Right atrium auricular region (tissue), 2 donors: ENCODE measurements around the gene TMEM52. TPM values are rescaled to one million over a fixed set of nuclear protein-coding genes. Genes with fewer than 3 reads are reported as not detected.
A peak's percentile ranks its signal among the peaks of the same experiment; 100 is the strongest.

ENCODE experiments used
- DNase-seq: peaks from one replicate; pipeline ENCODE4 v3.0.0-alpha.2; 2019; ENCODE audit warnings: low spot score
- H3K27ac ChIP-seq, 2 donors: fragments of 200-600 bp; sonication (generic); 1 replicate in 1 of 2; 2 replicates in 1 of 2; pipeline ENCODE4 v1.5.1; 2016 to 2019
- H3K27me3 ChIP-seq, 2 donors: fragments of 200-600 bp; sonication (generic); one replicate each; pipeline versions ENCODE4 v1.5.1 to v1.6.0; 2017 to 2019
- H3K36me3 ChIP-seq: fragments of 200-600 bp; sonication (generic); one replicate; pipeline ENCODE4 v1.5.1; 2016
- H3K4me1 ChIP-seq, 2 donors: fragments of 200-600 bp; sonication (generic); one replicate each; pipeline versions ENCODE4 v1.5.1 to v1.6.0; 2017 to 2019
- H3K4me3 ChIP-seq, 2 donors: fragments of 200-600 bp; sonication (generic); 1 replicate in 1 of 2; 2 replicates in 1 of 2; pipeline ENCODE4 v1.5.1; 2017 to 2019; ENCODE audit warnings: mild to moderate bottlenecking in 1 of 2, moderate library complexity in 1 of 2
- H3K9me3 ChIP-seq, 2 donors: fragments of 200-600 bp; sonication (generic); one replicate each; pipeline ENCODE4 v1.5.1; 2019
- total RNA-seq, 2 donors: library from RNA; depleted of rRNA; stranded (reverse); fragments of >200 nt; gene quantifications; one replicate each; pipeline ENCODE4 v1.1.0, GENCODE V29; 2016
- TF ChIP-seq, protein P1 (sequence below), 2 donors: fragments of 200-600 bp; sonication (generic); IDR thresholded peaks; one replicate each; pipeline ENCODE4 v1.5.1; 2019; ENCODE audit warnings: antibody characterized with exemption in 2 of 2

The TMEM52 gene
- total RNA-seq, 2 donors from 2014 or later, result 0.51 to 1.8 TPM

DNA sequence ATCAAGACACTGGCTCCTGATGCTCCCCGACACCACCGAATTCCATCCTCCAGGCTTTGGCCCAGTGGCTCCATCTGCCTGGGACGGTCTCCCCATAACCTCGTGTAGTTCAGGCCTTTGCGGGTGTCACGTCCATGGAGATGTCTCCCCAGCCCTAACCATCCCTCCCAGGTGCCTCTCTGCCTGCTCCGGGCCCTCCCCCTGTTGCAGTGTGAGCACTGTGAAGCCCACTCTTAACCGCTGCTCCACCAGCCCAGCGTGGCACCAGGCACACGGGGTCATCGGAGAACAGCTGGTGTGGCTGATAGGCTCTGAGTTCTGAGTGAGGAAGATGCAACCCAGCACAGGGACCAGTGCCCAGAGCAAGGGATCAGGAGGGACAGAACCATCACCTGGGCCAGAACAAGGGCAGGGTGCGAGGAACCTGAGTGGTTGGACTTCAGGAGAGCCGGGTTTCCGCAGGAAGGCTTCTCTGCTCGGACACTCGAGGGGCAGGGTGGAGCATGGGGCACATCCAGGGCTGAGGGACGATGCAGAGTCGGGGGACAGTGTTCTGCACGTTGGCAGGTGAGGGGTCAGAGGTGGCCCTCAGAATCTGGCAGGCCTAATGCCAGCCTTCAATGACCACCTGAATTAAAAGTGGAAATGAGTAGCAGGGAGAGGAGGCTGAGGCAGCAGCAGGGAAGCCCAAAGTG lies 25.6 kb downstream of the TMEM52 start:
- Histone ChIP-seq H3K9me3 (no peaks in the 10 kb centered on the region), H3K27ac (no peak overlapping the region), H3K36me3 (no peaks in the 10 kb centered on the region), H3K27me3 (no peaks in the 10 kb centered on the region), H3K4me3 (no peak overlapping the region), H3K4me1 (peaks cover 0 to 52% of the 10 kb centered on the region in 2 donors)
- no peak for DNase-seq
- TF ChIP-seq, protein P1, sequence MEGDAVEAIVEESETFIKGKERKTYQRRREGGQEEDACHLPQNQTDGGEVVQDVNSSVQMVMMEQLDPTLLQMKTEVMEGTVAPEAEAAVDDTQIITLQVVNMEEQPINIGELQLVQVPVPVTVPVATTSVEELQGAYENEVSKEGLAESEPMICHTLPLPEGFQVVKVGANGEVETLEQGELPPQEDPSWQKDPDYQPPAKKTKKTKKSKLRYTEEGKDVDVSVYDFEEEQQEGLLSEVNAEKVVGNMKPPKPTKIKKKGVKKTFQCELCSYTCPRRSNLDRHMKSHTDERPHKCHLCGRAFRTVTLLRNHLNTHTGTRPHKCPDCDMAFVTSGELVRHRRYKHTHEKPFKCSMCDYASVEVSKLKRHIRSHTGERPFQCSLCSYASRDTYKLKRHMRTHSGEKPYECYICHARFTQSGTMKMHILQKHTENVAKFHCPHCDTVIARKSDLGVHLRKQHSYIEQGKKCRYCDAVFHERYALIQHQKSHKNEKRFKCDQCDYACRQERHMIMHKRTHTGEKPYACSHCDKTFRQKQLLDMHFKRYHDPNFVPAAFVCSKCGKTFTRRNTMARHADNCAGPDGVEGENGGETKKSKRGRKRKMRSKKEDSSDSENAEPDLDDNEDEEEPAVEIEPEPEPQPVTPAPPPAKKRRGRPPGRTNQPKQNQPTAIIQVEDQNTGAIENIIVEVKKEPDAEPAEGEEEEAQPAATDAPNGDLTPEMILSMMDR (IDR thresholded peaks at IDR 0.05), result no peak

DNA sequence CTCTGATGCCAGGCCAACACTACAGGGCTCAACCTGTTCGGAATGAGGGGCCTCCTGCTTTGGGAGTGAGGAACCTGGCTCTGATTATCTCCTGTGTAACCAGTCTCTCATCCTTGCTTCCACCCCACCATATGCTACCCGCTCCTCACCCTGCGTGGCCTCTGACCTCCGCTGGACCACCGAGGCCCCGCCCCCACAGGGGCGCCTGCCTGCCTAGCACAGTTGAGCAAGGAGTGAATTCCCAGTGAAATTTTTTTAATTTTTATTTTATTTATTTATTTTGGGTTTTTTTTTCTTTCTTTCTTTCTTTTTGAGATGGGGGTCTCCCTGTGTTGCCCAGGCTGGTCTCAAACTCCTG lies 26.3 kb downstream of the TMEM52 start:
- no peaks in the 10 kb centered on the region for H3K36me3 ChIP-seq
- no peaks in the 10 kb centered on the region for H3K9me3 ChIP-seq
- H3K27me3 ChIP-seq, result no peaks in the 10 kb centered on the region
- TF ChIP-seq, protein P1 (IDR thresholded peaks at IDR 0.05), result no peak
- H3K27ac ChIP-seq, result peak overlapping the region in 1 of 2 donors; percentile 95
- no peak overlapping the region for H3K4me3 ChIP-seq
- peaks cover 0 to 58% of the 10 kb centered on the region in 2 donors for H3K4me1 ChIP-seq
- DNase-seq, result no peak

DNA sequence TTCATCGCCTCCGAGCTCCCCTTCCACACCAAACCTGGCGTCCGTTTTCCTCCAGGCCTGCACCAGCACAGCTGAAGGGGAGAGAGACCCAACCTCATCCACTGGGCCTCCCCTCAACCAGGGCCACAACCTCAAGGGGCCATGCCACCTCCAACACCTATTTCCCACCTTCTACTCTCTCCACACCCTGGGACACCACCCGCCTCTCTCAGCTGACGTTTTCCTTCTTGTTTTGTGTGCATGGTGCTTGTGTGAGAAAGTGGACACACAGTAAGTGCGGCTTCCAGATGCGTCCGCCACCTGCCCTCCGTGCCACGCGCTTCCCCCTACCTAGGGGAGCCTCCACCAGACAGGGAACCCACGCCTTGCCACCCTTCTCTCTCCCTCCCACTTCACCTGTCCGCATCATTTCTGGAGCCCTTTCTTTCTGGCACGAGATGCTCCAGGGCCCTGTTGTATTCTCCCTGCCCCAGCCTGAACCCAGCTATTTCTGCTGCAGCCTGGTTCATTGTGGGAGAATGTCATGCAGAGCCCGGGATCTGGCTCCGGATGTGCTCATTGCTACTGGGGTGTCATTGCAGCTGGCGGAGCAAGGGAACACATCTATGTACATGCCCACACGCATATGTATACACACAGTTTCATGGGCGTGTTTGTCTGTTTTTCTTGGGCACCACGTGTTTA lies 26.9 kb downstream of the TMEM52 start:
- Histone ChIP-seq H3K4me1 (peaks cover 0 to 63% of the 10 kb centered on the region in 2 donors), H3K27ac (peak overlapping the region; percentile 95 to 96), H3K9me3 (no peaks in the 10 kb centered on the region), H3K36me3 (no peaks in the 10 kb centered on the region), H3K4me3 (peak overlapping the region; percentile 91), H3K27me3 (no peaks in the 10 kb centered on the region)
- TF ChIP-seq, protein P1 (IDR thresholded peaks at IDR 0.05), result no peak
- DNase-seq, result no peak

DNA sequence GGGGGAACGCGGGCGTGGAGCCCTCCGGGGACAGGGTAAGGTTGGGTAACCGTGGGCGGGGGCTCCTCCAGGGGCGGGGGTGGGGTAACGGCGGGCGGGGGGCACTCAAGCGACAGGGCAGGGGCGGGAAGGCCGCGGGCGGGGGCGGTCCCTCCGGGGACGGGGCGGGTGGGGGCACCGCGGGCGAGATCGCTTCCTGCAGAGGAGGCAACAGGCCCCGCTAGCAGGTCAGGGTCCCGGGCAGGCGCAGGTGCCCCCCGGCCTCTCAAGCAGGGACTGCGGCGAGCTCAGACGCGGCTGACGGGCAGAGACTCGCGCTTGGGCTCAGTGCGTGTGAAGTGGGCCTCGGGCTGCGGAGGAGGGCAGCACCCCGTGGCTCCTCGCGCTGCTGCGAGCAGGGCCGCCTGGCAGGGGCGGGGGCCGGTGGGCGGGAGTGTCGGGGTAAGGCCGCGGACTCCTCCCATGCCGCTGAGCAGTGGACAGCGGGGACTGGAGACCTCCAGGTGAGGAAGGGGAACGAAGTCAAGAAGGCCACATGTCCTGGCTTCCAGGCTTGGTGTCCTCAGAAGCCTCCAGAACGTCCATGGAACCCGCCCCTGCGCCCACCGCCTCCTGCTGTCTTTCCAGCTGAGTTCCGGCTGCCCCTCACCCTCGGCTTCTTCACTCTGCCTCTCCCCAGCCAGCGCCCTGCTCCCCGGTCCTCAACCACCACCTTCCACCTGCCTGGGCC lies 27.6 kb downstream of the TMEM52 start:
- H3K9me3 ChIP-seq, result no peaks in the 10 kb centered on the region
- no peak for DNase-seq
- no peaks in the 10 kb centered on the region for H3K27me3 ChIP-seq
- peak overlapping the region; percentile 95 to 96 for H3K27ac ChIP-seq
- peaks cover 0 to 70% of the 10 kb centered on the region in 2 donors for H3K4me1 ChIP-seq
- H3K4me3 ChIP-seq, result peak overlapping the region; percentile 91
- H3K36me3 ChIP-seq, result no peaks in the 10 kb centered on the region
- TF ChIP-seq, protein P1 (IDR thresholded peaks at IDR 0.05), result peak in 1 of 2 donors; percentile 28

DNA sequence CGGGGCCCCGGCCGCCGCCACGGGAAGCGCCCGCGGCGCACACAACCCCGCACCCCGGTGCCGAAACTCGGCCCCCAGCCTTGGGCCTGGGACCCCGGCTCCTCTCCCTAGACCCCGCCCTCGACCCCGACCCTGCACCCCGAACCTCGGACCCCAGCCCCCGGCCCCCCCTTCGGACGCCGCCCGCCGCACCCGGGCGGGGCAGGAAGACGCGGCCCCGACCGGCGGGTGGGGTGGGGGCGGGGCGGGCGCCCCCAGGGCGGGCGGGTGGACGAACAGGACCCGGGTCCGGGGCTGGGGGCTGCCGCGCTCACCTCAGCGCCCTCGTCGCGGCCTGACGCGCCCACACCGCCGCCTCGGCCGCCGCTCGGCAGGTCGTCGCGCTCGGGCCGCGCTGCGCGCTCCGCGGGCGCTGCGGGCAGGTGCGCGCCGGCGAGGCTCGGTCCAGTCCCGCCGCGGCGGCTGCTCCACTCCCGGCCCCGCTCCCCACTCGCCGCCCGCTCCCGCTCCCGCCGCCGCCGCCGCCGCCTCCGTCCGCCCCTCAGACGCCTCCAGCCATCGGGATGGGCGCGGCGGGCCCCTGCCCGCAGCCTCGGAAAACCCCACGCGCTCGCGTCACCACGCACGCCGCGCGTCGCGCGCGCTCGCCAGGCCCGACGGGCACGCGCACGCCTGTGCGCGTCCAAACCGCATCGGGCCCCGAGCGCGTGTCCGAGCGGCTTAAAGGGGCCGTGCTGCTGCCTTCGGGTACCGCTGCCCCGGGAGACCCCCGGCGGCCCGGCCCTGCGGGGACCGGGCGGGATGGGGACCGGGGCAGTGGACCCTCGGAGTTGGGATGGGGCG lies 28.4 kb downstream of the TMEM52 start, which contains the start of gene GNB1:
Gene GNB1, minus strand, starts transcription at position 582 of the 843 bp plus-strand sequence. CDS start 65,634 bp downstream, outside the sequence.
- Histone ChIP-seq H3K9me3 (no peaks in the 10 kb centered on the region), H3K4me1 (peaks cover 0 to 77% of the 10 kb centered on the region in 2 donors), H3K27ac (peak within 1 kb of the TSS; percentile 95 to 96), H3K27me3 (no peaks in the 10 kb centered on the region), H3K36me3 (no peaks in the 10 kb centered on the region), H3K4me3 (peak within 1 kb of the TSS; percentile 91)
- TF ChIP-seq, protein P1 (IDR thresholded peaks at IDR 0.05), result no peak
- peak; percentile 85 for DNase-seq
